Neuron (in vitro differentiated cells): ENCODE results near the gene LSM7.

ENCODE experiments used
- H2AFZ ChIP-seq: one replicate; pipeline ENCODE4 v1.6.1; 2013; ENCODE audit warnings: low read depth, mild to moderate bottlenecking, inconsistent platforms, low read length, moderate library complexity
- H3K27me3 ChIP-seq: one replicate; pipeline ENCODE4 v1.6.1; 2013; ENCODE audit warnings: low read length; ENCODE audit not compliant: insufficient read depth
- H3K36me3 ChIP-seq: one replicate; pipeline ENCODE4 v1.6.1; 2013; ENCODE audit warnings: low read length; ENCODE audit not compliant: insufficient read depth
- H3K4me1 ChIP-seq: one replicate; pipeline ENCODE4 v1.6.1; 2013; ENCODE audit warnings: low read length; ENCODE audit not compliant: insufficient read depth
- H3K4me3 ChIP-seq: 2 replicates; pipeline ENCODE4 v1.5.1; 2013; ENCODE audit warnings: mild to moderate bottlenecking, low read length, moderate library complexity
- H3K9me3 ChIP-seq: one replicate; pipeline ENCODE4 v1.6.1; 2013; ENCODE audit warnings: low read length

Gene LSM7

DNA sequence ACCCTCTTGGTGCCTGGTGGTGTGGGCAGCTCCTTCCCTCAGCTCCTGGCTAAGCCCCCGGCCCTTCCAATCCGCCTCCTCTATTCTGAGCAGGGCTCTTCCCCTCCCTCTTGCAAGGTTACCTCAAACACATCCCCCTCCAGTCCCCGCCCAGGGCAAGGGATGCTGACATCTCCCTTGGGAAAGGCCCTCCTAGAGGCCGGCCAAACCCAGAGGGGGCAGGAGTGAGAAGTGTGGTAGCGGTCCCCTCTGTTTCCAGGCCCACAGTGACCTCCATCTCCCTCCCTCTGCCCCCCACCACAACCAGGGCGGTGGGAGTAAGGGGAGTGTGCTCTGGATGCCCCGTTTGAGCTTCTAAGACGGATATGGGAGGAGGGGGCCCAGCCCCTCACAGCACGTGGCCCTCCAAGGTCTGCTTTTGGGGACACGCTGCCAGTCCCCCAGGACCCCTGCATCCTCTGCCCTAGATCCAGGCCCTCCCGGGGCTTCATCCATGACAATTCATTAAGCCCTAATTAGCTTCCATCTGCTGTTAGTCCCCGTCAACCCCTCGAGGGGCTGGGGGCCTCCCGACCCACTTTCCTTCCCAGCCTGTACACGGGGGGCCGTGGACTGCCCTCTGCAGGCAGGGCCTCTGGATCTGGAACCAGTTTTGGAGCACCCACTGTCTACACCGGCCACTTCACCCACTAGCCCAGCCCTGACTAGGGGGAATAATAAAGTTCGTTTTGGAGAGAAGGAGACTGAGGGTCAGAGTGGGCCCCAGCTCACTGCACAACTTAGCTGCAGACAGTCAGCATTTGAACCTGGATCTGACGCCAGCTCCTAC, 22.7 kb downstream of the LSM7 start:
- H3K4me3 ChIP-seq = no peak overlapping the region
- H3K4me1 ChIP-seq = peaks cover 14% of the 10 kb centered on the region
- H2AFZ ChIP-seq = no peak overlapping the region
- H3K36me3 ChIP-seq = no peaks in the 10 kb centered on the region
- peaks cover 43% of the 10 kb centered on the region for H3K27me3 ChIP-seq
- H3K9me3 ChIP-seq = no peaks in the 10 kb centered on the region

GRCh38 chr19:2303211-2303798, 25.1 kb downstream of the LSM7 start:
- H3K9me3 ChIP-seq = no peaks in the 10 kb centered on the region
- H3K27me3 ChIP-seq = peaks cover 27% of the 10 kb centered on the region
- peaks cover 14% of the 10 kb centered on the region for H3K4me1 ChIP-seq
- no peaks in the 10 kb centered on the region for H3K36me3 ChIP-seq
- no peak overlapping the region for H2AFZ ChIP-seq
- H3K4me3 ChIP-seq = no peak overlapping the region

- H2AFZ ChIP-seq = peak overlapping the region; percentile 14
- peaks cover 14% of the 10 kb centered on the region for H3K4me1 ChIP-seq
- no peaks in the 10 kb centered on the region for H3K9me3 ChIP-seq
- H3K27me3 ChIP-seq = peaks cover 22% of the 10 kb centered on the region
- H3K36me3 ChIP-seq = no peaks in the 10 kb centered on the region
- peak overlapping the region; percentile 18 for H3K4me3 ChIP-seq
Observed at GRCh38 chr19:2302319-2303210, 25.8 kb downstream of the LSM7 start.

DNA sequence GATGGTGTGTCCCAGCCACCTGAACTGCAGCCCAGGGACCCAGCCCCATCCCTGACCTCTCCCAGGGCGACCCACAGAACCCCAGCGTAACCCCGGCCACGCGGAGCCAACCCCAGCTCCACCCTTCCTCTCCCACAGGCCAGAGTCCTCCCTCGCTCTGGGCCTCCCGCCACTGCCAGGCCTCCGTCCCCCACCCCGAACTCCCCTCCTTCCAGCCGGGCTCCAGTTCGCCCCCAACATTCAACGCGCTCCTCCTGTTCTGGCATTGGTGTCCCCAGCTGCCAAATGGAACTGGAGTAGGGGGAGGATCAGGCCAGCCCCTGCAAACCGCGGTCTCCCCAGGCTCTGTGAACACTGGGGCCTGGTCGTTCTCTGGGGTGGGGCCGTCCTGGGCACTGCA, 27.9 kb downstream of the LSM7 start:
- no peak overlapping the region for H2AFZ ChIP-seq
- H3K36me3 ChIP-seq = no peaks in the 10 kb centered on the region
- H3K4me1 ChIP-seq = peaks cover 14% of the 10 kb centered on the region
- no peak overlapping the region for H3K4me3 ChIP-seq
- H3K9me3 ChIP-seq = no peaks in the 10 kb centered on the region
- H3K27me3 ChIP-seq = peaks cover 7% of the 10 kb centered on the region

GRCh38 chr19:2296141-2296540, 32.2 kb downstream of the LSM7 start:
- H3K4me3 ChIP-seq = no peak overlapping the region
- peaks cover 2% of the 10 kb centered on the region for H3K9me3 ChIP-seq
- H3K4me1 ChIP-seq = peaks cover 4% of the 10 kb centered on the region
- H2AFZ ChIP-seq = no peak overlapping the region
- no peaks in the 10 kb centered on the region for H3K36me3 ChIP-seq
- H3K27me3 ChIP-seq = peaks cover 15% of the 10 kb centered on the region

GRCh38 chr19:2294687-2295335, 33.6 kb downstream of the LSM7 start:
- Histone ChIP-seq H3K4me1 (peaks cover 4% of the 10 kb centered on the region), H3K36me3 (no peaks in the 10 kb centered on the region), H3K27me3 (peaks cover 23% of the 10 kb centered on the region), H2AFZ (no peak overlapping the region), H3K4me3 (no peak overlapping the region), H3K9me3 (peaks cover 7% of the 10 kb centered on the region)

- Histone ChIP-seq H3K4me3 (no peak overlapping the region), H2AFZ (no peak overlapping the region), H3K27me3 (peaks cover 40% of the 10 kb centered on the region), H3K4me1 (peaks cover 4% of the 10 kb centered on the region), H3K9me3 (peaks cover 7% of the 10 kb centered on the region), H3K36me3 (no peaks in the 10 kb centered on the region)
Observed at GRCh38 chr19:2291185-2291751, 37.1 kb downstream of the LSM7 start.

- no peaks in the 10 kb centered on the region for H3K36me3 ChIP-seq
- peaks cover 4% of the 10 kb centered on the region for H3K4me1 ChIP-seq
- no peak overlapping the region for H2AFZ ChIP-seq
- peaks cover 39% of the 10 kb centered on the region for H3K27me3 ChIP-seq
- no peak overlapping the region for H3K4me3 ChIP-seq
- peaks cover 7% of the 10 kb centered on the region for H3K9me3 ChIP-seq
Observed at GRCh38 chr19:2290441-2291184, 37.8 kb downstream of the LSM7 start.

DNA sequence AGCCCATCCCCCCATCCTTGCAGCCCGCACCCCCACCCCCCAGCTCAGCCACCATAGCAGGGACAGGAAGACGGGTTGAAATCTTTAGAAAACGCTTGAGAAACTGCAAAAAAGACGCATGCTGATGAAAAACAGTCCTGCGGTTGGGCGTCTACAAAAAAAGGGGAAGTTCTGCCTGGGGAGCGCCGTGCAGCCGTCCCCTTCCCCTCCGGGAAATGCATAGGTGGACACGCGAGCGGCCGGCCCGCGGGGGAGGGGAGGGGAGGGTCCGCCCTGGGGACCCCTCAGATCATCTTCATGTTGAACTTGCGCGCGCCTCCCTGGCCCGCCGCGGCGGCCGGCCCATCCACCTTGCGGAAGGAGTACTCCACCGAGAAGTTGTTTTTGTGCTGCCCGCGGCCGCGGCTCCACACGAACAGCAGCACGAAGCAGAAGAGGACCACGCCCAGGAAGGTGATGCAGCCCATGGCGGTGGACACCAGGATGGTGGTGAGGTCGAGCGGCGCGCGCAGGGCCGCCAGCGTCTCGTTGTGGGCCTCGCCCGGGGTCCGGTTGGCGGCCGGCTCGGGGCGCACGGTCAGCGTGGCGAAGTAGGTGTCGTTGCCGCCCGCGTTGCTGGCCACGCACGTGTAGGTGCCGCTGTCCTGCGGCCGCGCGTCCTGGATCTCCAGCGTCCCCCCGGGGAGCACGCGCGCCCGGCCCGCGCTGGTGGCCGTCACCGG, 38.5 kb downstream of the LSM7 start:
- H3K4me1 ChIP-seq = peaks cover 1% of the 10 kb centered on the region
- H3K9me3 ChIP-seq = peaks cover 7% of the 10 kb centered on the region
- H2AFZ ChIP-seq = no peak overlapping the region
- H3K4me3 ChIP-seq = no peak overlapping the region
- H3K36me3 ChIP-seq = no peaks in the 10 kb centered on the region
- H3K27me3 ChIP-seq = peaks cover 35% of the 10 kb centered on the region

GRCh38 chr19:2288818-2289713, 39.3 kb downstream of the LSM7 start:
- H3K4me3 ChIP-seq = no peak overlapping the region
- H3K36me3 ChIP-seq = no peaks in the 10 kb centered on the region
- H3K27me3 ChIP-seq = peaks cover 32% of the 10 kb centered on the region
- H3K4me1 ChIP-seq = no peaks in the 10 kb centered on the region
- H3K9me3 ChIP-seq = peaks cover 7% of the 10 kb centered on the region
- H2AFZ ChIP-seq = no peak overlapping the region

GRCh38 chr19:2288338-2288817, 40.0 kb downstream of the LSM7 start:
- Histone ChIP-seq H3K4me1 (no peaks in the 10 kb centered on the region), H3K27me3 (peaks cover 26% of the 10 kb centered on the region)

More at GRCh38 chr19:2288338-2288817, 40.0 kb downstream of the LSM7 start:
- Histone ChIP-seq H3K9me3 (peaks cover 7% of the 10 kb centered on the region), H2AFZ (no peak overlapping the region), H3K36me3 (no peaks in the 10 kb centered on the region), H3K4me3 (no peak overlapping the region)
